ENCODE measurements around the gene ADCY7. TPM values are rescaled to one million over a fixed set of nuclear protein-coding genes. Genes with fewer than 3 reads are reported as not detected.

Gene ADCY7
- total and polyA plus RNA-seq, 9 of the 15 experiments (the other 6 are each of a cell fraction or from before 2014, with no cell fraction given): 2.3 to 108 (median 28.6) TPM

- no peak for TF ChIP-seq ZNF740 (CRISPR knock-in tag; IDR thresholded peaks at IDR 0.05)
- TF ChIP-seq ZNF740 (tag; IDR thresholded peaks at IDR 0.05): no peak
- no peak for TF ChIP-seq CHAMP1 (IDR thresholded peaks at IDR 0.05)
- no peak; the same call in 1 of the 2 replicates for TF ChIP-seq CHD2 (IDR thresholded peaks at IDR 0.05; ENCODE audit: low read depth, low read length)
- no peak for TF ChIP-seq REST (IDR thresholded peaks at IDR 0.05; ENCODE audit: borderline replicate concordance)
- 0 out of 2 replicates have a peak, but pooled peaks have one; percentile 27 for TF ChIP-seq REST (CRISPR knock-in tag; IDR thresholded peaks at IDR 0.05; ENCODE audit: low read depth)
- TF ChIP-seq MEF2D (tag; conservative IDR thresholded peaks at IDR 0.05; ENCODE audit: low read depth): no peak
- TF ChIP-seq ZNF232 (CRISPR knock-in tag; IDR thresholded peaks at IDR 0.05): no peak; the same call in 1 of the 2 replicates
- TF ChIP-seq CEBPB (tag; IDR thresholded peaks at IDR 0.05): no peak
- no peak for TF ChIP-seq THAP7 (CRISPR knock-in tag; IDR thresholded peaks at IDR 0.05)
- TF ChIP-seq RAD21 (CRISPR knock-in tag; conservative IDR thresholded peaks at IDR 0.05 in 1 of 2, IDR thresholded peaks at IDR 0.05 in 1 of 2): peak in 1 of 2 experiments; percentile 18; a peak in 2 of 4 replicates
- TF ChIP-seq CREBBP (IDR thresholded peaks at IDR 0.05; ENCODE audit: low read depth, low read length): no peak
- TF ChIP-seq BMI1 (IDR thresholded peaks at IDR 0.05; ENCODE audit: low read length): no peak
Measured at GRCh38 chr16:50266337-50267091, at the start of gene ADCY7 (continued).
